GM21576 (cell line): Measurements from ENCODE around the gene ARID5B.

Experiments
- ATAC-seq: cut with Tn5 transposase; IDR thresholded peaks from one replicate; pipeline ENCODE4 v1.9.1; 2021; ENCODE audit warnings: mild to moderate bottlenecking, moderate library complexity; ENCODE audit not compliant: unreplicated experiment

ARID5B gene

GRCh38 chr10:62068464-62068863, 167.0 kb downstream of the ARID5B start:
- ATAC-seq: no peak

GRCh38 chr10:62069452-62070178, 168.1 kb downstream of the ARID5B start:
- ATAC-seq: no peak

DNA sequence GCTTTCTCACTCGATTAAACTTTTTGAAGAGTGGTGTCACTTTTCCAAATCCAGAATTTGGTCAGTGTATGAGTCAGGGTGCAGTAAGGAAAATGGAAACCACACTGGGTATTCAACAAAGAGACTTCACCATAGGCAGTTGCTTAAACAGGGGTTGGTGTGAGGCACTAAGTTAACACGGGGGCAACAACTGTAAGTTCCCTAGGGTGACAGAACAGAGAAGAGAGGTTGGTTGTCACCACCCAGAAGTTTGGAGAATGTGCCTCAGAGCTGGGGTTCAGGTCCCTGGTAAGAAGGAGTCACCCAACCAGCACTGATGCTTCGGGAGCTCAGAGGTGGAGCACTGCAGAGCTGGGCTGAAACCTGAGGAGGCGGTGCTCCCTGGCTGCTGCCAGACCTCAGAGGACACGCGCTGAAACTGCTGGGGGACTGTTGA, 170.4 kb downstream of the ARID5B start:
- no peak for ATAC-seq

GRCh38 chr10:62072901-62073300, 171.4 kb downstream of the ARID5B start:
- ATAC-seq: no peak

GRCh38 chr10:62073429-62073828, 171.9 kb downstream of the ARID5B start:
- no peak for ATAC-seq

DNA sequence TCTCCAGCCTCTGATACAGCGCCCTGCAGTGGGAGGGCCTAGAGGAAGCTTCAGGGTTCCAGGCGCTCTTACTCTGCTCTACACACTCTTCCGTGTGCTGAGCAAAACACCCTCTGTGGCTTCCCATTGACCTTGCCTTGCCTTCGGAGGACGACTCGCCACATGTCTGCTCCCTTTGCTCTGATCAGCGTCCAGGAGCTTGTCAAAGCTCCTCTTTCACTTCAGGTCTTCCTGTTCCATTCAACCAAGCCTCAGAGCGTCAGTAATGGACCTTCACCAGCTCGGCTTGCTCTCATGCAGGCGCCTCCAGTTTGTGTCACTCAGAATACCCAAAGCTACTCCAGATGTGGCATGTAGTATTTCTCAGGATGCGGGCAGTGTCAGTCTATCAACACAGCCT, 173.9 kb downstream of the ARID5B start:
- ATAC-seq: no peak

GRCh38 chr10:62075912-62076311, 174.4 kb downstream of the ARID5B start:
- ATAC-seq: no peak

GRCh38 chr10:62076891-62077290, 175.4 kb downstream of the ARID5B start:
- ATAC-seq: no peak

DNA sequence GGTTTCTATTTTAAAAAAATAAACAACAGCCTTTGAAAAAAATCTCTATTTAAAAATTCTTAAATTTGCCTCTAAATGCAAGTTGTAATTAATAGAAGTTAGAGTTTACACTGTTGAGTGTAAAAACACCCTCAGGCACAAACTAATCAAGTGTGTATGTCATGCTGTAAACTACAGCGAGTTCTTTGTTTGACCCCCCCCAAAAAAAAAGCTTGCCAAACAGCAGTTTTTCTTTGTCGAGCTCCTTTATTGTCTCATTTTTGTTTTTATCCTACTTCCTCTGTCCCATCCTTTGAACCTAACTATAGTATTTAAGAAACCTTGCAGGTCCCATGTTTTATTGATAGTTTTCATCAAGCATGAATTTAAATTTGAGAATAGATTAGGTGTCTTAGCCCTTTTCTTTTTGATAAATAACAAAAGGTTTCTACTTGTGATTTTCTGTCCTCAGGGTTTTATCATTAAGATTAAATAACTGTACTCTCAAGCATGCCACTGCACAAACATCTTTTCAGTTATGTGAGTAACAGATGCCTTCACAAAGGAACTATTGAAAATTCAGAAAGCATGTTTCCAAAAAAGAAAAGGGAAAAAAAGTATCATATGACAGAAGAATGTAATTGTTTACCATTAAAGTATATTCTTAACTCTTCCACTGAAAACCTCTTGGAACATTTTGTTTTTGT, 176.0 kb downstream of the ARID5B start:
- no peak for ATAC-seq

DNA sequence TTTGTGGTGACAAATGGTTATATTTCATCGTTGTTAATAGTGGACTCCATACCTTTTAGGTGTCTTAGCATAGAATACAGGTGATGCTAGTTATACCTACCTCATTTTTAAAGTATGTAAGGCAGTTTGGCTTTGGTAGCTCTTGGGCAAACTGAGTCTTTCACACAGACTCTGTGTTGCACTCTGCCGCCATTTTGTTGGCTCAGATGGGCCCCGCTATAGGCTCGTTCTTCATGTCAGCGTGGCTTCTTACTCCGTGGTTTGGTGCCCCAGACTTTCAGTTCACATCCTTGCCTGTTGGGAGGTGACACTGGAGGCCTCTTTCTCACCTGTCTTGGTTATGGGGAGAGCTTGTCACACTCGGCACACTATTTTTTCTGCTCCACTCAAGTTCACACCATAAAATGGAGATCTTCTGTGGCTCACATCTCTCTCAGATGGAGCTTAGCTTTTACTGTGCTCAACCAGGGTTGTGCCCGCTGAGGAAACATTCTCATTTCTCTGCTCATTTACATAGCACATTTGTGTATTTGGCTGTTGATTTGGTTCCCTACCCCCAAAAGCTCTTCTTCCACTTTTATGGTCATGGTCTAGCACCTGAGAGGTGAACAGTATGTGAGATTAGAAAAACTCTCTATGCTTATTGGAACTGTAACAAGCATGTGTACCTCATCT, 178.5 kb downstream of the ARID5B start:
- ATAC-seq: peak; percentile 70

GRCh38 chr10:62080905-62081304, 179.4 kb downstream of the ARID5B start:
- no peak for ATAC-seq

- ATAC-seq: no peak
These were observed 180.1 kb downstream of the ARID5B start for GRCh38 chr10:62081341-62082270.

DNA sequence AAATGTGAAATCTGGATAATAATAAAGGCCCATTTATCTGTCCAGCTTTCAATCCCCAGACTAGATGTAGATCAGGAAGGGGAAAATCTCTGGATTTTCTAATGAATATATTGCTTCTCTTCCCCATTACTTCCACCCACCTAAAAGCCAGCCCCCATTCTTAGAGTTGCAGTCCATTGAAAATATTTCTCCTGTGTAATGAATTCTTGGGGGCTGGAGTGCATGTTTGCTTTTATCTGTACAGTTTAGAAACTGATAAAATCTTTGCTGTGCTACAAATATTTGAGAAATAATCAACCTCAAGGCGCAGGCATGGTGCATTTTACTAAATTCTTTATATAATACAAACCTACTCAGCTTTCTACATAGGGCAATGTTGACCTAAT, 180.8 kb downstream of the ARID5B start:
- ATAC-seq: no peak

- peak; percentile 41 for ATAC-seq
These were observed 181.4 kb downstream of the ARID5B start for GRCh38 chr10:62082729-62083411.

GRCh38 chr10:62083412-62084267, 182.1 kb downstream of the ARID5B start:
- no peak for ATAC-seq

DNA sequence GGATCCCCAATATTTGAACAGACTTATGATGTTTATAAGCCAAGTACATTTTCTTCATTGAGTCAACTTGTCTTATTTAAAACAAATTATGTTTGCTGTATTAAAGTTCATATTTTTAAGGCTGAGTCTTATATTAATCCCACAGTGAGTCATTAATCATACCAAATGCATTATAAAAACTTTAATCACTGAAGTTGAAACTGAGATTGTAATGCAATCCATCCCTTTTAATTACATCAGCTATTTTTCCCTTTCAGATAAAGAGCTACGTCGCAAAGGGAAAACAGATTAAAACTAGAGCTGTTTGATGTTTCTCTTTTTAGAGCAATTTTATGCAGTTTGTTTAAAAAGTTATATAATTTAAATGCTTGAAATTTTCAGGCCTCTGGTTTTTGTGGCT, 183.0 kb downstream of the ARID5B start:
- ATAC-seq: no peak

DNA sequence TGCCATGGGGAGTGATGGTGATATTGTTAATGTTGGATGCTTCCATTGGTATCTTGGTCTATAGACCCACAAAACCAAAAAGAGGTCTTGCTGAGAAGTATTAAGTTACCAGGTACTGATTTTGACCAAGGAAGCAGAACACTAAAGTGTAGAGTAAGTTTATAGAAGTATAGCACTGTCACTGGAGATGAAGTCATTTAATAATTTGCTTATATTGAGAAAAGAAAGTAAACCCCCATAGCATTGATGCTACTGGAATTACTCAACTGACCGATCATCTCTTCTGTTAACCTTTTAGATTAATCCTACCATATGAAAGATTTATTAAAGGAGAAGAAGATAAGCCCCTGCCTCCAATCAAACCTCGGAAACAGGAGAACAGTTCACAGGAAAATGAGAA, 183.9 kb downstream of the ARID5B start:
- no peak for ATAC-seq

GRCh38 chr10:62085821-62086220, 184.3 kb downstream of the ARID5B start:
- no peak for ATAC-seq

- no peak for ATAC-seq
These were observed 185.8 kb downstream of the ARID5B start for GRCh38 chr10:62087329-62087728.
